ENCODE measurements around the gene RANBP10.
"Not testable (repeated sequence)": the region's sequence is repeated elsewhere in the genome, so short reads cannot be mapped to it uniquely, and the experiment has no call there.

The RANBP10 gene

GRCh38 chr16:67708368-67708771 is 98.0 kb downstream of the RANBP10 start:
- peak in 2 of 3 donors; percentile 28 to 31 for DNase-seq

DNA sequence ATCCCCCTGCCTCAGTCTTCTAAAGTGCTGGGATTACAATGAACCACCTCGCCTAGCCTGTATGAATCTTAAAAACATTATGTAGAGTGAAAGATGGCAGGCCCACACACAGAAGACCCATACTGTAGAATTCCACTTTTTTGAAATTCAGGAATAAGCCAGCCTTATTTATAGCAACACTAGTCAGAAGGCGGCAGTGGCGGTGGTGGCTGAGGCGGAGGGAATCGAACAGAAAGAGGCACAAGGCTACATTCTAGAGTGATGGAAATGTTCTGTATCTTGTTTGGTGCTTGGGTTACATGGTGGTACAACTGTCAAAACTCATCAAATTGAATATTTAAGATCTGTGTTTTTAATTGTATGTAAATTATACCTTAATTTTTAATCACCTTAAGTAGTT is 98.6 kb downstream of the RANBP10 start:
- peak in 1 of 3 donors; percentile 28 for DNase-seq

DNA sequence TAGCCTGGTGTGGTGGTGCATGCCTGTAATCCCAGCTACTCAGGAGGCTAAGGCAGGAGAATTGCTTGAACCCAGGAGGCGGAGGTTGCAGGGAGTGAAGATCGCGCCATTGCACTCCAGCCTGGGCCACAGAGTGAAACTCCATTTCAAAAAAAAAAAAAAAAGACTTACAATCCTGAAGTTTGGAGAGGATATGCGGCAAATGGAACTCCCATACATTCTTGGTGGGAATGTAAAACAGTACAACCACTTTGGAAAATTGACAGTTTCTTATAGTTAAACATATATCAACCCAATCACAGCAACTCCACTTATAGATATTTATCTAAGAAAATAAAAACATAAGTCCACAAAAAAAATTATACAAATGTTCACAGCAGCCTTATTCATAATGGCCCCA is 99.2 kb downstream of the RANBP10 start:
- no peak for DNase-seq

- peak in 1 of 3 donors; percentile 12 for DNase-seq
Observed at GRCh38 chr16:67704110-67704509, 102.2 kb downstream of the RANBP10 start.

DNA sequence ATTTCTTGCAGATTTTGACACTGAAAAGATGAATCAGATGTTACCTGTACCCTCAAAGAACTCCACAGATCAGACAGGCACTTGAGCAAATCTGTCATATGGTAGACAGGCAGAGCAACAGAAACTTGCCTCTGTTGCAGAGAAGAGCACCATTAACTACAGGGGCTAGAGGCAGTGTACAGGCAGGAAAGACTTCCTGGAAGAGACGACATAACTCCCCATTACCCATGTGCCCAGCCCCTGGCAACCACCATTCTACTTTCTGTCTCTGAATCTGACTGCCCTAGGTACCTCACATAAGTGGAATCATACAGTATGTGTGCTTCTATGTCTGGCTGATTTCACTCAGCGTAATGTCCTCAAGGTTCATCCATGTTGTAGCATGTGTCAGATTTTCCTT is 102.7 kb downstream of the RANBP10 start:
- no peak for DNase-seq

DNA sequence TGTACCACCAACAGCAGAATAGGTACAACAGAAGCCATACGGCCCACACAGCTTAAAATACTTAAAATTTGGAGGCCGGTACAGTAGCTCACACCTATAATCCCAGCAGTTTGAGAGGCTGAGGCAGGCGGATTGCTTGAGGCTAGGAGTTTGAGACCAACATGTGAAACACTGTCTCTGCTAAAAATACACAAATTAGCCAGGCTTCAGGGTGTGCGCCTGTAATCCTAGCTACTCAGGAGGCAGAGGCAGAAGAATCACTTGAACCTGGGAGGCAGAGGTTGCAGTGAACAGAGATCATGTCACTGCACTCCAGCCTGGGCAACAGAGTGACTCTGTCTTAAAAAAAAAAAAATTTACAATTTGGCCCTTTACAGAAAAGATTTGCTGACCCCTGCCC is 104.2 kb downstream of the RANBP10 start:
- DNase-seq = no peak

- no peak for DNase-seq
Observed at GRCh38 chr16:67701420-67701819, 104.9 kb downstream of the RANBP10 start.

GRCh38 chr16:67699265-67699664 is 107.1 kb downstream of the RANBP10 start:
- DNase-seq = no peak

- DNase-seq = no peak
Observed at GRCh38 chr16:67697422-67698185, 108.8 kb downstream of the RANBP10 start.

DNA sequence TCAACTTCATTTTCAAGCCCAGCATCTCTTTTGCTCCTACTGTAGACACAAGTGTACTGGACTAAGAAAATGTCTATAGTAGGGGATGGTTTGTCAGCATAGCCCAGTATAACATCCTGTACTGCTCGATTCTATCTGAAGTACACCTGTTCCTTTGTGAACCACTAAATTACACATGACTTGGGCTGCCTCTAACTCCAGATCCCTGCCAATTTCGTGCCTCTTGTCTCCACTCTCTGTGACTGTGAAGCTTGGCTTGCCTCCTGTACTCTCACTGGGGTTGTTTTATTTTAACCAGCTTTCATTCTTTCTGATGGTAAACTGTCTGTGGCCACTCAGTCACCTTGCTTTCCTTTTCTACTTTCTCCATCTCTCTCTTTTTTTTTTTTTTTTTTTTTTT is 111.7 kb downstream of the RANBP10 start:
- DNase-seq = no peak

DNA sequence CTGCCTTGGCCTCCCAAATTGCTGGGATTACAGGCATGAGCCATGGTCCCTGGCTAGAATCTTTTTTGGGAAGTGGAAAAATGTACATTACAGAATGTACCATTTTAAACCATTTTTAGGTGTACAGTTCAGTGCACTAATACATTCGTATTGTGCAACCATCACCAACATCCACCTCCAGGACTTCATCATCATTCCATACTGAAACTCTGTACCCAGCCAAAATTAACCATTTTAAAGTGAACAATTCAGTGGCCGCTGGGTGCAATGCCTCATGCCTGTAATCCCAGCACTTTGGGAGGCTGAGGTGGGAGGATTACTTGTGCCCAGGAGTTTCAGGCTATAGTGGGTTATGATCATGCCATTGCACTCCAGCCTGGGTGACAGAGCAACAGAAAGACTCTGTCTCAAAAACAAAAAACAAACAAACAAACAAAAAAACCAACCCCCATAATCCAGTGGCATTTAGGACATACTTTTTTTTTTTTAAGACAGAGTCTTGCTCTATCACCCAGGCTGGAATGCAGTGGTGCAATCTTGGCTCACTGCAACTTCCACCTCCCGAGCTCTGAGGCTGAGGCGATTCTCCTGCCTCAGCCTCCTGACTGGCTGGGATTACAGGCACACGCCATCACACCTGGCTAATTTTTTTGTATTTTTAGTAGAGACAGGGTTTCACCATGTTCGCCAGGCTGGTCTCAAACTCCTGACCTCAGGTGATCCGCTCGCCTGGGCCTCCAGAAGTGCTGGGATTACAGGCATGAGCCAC is 112.7 kb downstream of the RANBP10 start:
- not testable (repeated sequence) for DNase-seq

DNA sequence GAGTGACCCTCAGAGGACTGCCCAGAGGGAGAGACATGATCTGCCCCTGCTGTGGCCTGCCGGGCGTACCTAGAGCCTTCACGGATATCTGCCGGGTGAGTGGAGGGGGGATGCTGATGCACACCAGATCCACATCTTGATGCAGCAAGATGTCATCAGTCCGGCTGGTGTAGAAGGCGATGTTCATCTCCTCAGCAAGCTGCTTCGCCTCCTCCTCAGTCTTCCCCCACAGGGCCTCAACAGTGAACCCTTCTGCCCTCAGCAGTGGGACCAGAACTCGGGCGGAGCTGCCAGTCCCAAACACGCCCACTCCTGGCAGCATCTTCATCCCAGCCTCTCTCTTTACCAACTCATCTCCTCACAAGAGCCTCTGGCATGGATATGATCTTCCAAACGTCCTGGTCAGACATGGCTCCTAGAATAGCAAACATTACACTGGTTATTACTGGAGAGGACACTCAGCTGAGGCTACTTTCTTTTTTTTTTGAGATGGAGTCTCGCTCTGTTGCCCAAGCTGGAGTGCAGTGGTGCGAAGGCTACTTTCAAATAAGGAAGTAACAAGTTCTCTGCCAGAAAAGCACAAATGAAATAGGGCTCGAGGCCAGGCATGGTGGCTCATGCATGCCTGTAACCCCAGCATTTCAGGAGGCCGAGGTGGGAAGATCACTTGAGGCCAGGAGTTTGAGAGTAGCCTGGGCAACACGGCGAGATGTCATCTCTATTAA is 120.8 kb downstream of the RANBP10 start:
- no peak for DNase-seq

- no peak for DNase-seq
Observed at GRCh38 chr16:67683767-67684166, 122.6 kb downstream of the RANBP10 start.

DNA sequence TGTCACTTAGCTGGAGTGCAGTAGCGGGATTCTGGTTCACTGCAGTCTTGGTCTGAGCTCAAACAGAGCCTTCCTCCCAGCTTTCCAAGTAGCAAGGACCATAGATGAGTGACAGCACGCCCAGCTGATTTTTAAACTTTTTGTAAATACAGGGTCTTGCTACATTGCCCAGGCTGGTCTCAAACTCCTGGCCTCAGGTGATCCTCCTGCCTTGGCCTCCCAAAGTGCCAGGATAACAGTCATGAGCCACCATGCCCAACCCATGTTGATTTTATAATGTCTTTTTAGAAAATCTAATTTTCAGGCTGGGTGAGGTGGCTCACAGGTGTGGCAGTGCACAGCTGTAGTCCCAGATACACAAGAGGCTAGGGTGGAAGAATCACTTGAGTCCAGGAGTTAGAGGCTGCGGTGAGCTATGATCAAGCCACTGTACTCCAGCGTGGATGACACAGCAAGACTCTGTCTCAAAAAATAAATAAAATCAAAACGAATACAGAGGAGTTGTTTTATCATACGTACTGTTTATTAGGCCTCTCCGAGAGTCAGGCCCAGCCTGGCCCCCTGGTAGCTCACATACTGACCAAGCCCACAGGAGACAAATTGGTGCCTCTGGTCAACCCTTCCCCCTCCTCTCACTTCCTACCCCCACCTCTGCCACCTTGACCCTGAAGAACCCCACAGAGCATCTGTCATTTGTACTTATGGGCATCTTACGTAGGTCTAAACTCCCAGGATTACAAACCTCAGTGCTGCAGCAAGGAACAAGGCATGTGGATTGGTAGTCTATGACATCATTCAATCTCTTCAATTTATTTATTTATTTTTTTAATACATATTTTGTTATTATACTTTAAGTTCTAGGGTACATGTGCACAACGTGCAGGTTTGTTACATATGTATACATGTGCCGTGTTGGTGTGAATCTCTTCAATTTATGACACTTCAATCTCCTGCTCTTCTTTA is 126.1 kb downstream of the RANBP10 start:
- no peak for DNase-seq

- DNase-seq = no peak
Observed at GRCh38 chr16:67678354-67679023, 127.9 kb downstream of the RANBP10 start.

DNA sequence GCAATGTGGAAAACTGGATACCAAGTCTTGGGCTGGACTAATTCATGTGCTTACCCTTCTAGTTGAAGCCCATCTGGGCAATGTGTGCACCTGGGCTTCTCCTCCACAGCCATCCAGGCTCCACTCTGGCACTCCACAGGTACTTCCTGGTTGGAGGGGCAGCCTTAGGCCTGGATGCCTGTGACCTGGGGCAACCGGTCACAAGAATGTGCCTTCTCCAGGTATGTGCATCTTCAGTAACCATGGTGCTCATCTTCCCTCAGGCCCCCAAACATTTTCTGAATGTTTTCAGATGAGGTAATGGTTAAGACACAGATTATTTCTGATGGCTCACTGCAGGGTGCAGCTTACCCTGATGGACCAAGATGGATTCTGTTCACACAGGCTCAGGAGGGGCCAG is 128.6 kb downstream of the RANBP10 start:
- DNase-seq = no peak

GRCh38 chr16:67676939-67677338 is 129.4 kb downstream of the RANBP10 start:
- DNase-seq = no peak

GRCh38 chr16:67676516-67676915 is 129.8 kb downstream of the RANBP10 start:
- no peak for DNase-seq

GRCh38 chr16:67675999-67676398 is 130.4 kb downstream of the RANBP10 start:
- DNase-seq = no peak

- no peak for DNase-seq
Observed at GRCh38 chr16:67675579-67675935, 130.8 kb downstream of the RANBP10 start.

DNA sequence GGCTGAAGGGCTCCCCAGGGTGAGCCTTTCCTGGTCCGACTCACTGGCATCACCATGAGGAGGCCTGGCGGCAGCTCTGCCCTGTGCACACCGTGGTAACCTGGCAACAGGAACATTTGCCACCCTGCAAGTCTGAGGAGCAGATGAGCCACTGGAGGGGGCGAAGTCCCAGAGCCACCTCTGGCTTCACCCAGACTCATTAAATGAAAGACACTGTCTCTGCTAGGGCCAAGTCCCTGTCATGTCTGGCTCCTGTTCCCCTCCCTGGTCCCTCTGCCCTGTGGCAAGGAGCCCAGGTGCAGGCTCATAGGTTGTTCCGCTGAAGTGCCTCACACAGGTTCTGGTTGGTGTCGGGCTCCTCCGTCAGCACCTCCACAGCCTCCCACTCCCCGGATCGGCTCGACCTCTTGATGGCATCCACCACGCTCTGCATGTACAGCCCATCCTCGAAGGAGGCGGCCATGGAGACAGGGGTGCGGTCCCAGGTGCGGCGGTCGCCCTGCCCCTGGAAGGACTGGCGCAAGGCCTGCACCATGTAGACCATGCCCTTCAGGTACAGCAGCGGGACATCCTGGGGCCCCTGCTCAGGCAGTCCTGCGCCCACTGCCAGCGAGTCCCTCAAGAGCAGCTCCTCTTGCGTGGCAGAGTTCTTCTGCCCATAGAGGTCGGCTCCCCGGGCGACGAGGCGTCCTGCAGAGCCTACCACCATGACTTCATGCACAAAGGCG is 131.3 kb downstream of the RANBP10 start:
- DNase-seq = no peak
